GM12874 (cell line): ENCODE data around the gene NUP155.

Source experiments
- TF ChIP-seq, protein P1 (sequence below): IDR thresholded peaks from 2 replicates; pipeline ENCODE4 v1.5.1; 2011; ENCODE audit warnings: low read depth, mild to moderate bottlenecking, control low read depth, low read length, moderate library complexity; ENCODE audit not compliant: insufficient read depth

Gene NUP155

DNA sequence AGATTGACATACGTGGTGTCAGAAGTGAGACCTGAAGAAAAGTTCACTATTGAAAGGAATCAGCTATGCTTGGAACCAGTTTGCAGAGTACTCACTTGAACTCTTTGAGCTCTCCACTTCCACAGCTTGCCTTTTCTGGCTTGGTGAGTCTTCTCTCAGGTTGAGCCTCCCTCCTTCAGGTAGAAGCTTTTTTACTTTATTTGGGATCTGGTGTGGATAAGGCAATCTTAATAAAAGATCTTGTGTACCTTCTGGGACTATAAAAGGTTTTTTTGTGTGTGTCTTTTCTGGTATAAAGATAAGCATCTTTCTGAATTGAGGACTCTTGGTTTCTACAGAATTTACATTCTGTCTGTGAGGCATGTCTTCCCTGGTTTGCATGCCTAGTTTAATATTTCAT is 116.3 kb downstream of the NUP155 start:
- TF ChIP-seq, protein P1, sequence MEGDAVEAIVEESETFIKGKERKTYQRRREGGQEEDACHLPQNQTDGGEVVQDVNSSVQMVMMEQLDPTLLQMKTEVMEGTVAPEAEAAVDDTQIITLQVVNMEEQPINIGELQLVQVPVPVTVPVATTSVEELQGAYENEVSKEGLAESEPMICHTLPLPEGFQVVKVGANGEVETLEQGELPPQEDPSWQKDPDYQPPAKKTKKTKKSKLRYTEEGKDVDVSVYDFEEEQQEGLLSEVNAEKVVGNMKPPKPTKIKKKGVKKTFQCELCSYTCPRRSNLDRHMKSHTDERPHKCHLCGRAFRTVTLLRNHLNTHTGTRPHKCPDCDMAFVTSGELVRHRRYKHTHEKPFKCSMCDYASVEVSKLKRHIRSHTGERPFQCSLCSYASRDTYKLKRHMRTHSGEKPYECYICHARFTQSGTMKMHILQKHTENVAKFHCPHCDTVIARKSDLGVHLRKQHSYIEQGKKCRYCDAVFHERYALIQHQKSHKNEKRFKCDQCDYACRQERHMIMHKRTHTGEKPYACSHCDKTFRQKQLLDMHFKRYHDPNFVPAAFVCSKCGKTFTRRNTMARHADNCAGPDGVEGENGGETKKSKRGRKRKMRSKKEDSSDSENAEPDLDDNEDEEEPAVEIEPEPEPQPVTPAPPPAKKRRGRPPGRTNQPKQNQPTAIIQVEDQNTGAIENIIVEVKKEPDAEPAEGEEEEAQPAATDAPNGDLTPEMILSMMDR = no peak

DNA sequence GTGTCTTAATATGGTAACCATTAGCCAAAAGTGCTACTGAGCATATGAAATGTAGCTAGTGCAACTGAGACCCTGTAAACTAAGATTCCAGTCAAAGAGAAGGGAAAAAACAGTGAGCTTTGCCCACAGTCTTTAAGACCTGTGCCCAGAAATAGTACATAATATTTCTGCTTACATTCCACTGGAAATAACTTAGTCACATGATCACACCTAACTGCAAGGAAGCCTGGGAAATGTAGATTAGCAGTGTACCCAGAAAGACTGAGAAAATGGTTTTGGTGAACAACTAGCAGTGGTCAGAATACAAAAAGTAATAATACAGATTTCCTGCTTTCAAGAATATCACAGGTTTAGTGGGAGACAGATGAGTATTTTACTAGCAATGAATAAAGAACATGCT is 119.2 kb downstream of the NUP155 start:
- TF ChIP-seq, protein P1 = no peak

DNA sequence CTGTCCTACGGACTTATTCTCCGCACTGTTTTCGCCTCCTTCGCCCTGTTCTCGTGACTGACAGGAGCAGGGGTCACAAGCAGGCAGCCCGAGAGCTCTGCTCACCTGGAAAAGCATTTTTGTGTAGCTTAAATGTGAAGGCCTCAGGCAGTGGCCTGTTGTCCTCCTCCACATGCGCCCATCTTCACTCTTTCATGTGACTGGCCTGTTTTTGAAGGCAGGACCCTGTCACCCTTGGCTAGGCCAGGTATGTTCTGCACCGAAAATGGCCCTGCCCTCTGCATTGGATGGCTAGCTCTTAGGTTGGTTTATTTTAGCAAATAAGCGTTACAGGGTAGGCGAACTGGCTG is 121.1 kb downstream of the NUP155 start:
- TF ChIP-seq, protein P1 = no peak

DNA sequence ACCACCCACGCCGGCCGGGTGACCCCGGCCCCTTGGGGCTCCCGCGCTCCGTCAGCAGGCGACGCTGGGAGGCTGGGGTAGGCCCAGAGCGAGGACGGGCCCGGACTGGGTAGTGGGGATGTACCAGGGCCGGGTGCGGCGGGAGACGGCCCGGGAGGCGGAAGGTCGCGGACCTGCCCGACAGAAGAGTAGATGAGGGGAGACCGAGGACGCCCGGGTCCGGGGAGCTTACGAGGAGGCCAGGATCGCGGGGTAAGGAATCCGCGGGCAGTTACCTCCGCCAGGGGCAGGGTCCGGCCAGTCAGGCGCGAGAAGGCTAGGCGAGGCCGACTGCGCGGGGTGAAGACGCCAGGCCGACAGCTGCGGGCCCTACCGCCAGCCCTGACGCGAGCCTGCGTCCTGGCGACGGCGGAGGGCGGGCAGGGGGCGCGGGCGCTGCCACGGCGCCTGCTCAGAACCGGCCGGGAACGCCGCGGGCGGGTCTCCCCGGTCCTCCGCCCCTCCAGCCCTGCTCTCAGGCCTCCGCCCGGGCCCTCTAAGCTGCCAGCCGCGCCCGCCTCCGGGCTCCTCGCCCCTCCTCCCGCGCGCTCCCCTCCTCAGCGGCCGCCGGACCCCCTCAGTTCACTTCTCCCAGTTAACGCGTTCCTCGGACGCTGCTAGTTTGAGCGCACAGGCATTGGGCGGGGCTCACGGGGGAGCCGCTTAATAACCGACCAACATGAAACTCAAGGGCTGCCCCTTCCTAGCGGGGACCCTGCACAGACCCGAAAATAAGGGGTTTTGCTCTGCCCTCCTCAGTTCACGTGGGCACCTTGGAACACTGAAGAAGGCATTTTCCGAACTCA is 121.7 kb downstream of the NUP155 start, which contains the start of gene CPLANE1:
CPLANE1 (minus strand) TSS at position 407 of the 845 bp plus-strand sequence. CDS start 1,678 bp downstream, outside the sequence.
- TF ChIP-seq, protein P1 = peak; percentile 18; the same call in 1 of the 2 replicates

DNA sequence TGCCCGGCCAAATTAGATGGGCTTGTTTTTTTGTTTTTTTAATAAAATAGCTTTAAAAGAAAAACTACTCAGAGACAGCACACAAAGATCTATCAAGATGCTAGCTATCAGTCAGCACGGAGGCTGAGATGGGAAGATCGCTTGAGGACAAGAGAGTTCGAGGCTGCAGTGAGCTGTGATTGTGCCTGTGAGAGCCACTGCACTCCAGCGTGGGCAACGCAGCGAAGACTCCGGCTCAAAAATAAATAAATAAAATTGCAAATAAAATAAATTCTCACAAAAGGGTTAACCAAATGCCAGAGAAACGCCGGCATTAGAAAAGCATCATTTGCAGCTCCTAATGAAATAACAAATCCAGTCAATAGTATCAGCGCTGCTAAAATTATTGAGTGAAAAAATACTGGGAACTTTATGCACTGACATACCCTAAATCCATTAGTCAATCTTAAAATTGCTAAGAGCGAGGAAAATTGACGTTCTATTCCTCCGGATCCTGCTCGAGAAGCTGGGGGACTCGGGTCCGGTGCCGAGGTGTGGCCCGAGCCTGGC is 122.4 kb downstream of the NUP155 start:
- TF ChIP-seq, protein P1 = no peak

DNA sequence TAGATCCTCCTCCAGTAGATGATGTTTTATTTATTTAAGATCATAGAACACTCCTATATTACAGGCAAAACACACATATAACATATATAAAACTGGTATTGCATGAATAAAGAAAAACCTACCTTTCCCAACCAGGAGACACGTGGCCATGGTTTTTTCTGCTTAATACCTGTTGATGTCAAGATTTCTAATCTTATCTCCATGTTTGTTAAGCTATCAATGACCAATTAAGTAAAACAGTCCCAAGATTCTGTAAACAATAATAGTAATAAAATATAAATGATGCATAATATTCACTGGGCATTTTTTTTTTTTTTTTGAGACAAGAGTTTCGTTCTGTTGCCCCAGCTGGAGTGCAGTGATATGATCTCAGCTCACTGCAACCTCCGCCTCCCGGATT is 123.4 kb downstream of the NUP155 start:
- TF ChIP-seq, protein P1 = no peak

DNA sequence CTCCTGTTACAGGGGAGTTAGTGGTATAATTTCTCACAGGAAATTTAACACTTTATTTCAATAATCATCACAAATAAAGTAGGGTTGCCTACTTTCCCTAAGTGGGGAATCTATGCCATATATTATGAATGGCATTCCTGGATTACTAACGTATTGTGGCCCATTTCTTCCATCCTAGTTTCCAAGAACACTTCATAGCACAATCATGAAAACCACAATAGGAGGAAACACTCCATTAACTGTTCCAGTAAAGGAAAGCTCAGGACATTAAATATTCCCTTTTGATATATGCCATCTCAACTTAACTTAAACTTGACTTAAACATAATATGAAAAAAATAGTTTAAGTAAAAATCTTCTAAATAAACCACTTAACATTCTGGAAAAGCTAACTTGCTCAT is 123.9 kb downstream of the NUP155 start:
- TF ChIP-seq, protein P1 = no peak
